ENCODE measurements around the gene TMX4. TPM values are rescaled to one million over a fixed set of nuclear protein-coding genes. Genes with fewer than 3 reads are reported as not detected.

Gene TMX4, protein sequence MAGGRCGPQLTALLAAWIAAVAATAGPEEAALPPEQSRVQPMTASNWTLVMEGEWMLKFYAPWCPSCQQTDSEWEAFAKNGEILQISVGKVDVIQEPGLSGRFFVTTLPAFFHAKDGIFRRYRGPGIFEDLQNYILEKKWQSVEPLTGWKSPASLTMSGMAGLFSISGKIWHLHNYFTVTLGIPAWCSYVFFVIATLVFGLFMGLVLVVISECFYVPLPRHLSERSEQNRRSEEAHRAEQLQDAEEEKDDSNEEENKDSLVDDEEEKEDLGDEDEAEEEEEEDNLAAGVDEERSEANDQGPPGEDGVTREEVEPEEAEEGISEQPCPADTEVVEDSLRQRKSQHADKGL
- 6.9 and 8.1 TPM in 2 replicates for total RNA-seq (2014; rRNA removed; shearing (Covaris generic); ENCODE audit: low replicate concordance)

DNA sequence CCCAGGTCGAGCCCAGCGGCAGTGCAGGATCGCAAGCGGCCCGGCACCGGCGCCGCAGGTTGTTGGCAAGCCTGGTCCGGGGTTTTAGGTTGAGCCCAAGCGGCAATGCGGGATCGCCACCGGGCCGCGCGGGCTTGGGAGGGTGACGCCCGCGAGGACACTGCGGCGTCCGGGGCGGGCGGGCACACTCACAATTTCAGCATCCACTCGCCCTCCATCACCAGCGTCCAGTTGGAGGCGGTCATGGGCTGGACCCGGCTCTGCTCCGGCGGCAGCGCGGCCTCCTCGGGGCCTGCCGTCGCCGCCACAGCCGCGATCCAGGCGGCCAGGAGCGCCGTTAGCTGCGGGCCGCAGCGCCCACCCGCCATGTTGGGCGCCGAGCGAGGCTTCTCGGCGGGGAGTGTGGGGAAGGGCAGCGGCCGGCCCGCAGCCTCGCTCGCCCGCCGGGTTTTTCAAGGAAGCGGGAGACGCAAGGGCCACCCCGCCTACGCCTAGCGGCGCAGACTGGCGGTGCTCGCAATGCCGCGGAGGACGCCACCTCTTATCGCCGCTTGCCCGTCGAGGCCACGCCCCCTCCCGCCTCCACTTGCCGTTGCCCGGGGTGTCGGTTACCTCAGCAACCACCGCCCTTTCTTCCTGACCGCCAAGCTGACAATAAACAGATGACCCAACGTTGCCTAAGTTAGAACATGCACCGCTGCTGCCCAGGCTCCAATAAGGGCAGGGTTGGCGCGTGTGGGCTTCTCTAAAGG is at the start of gene TMX4:
TMX4 (minus strand) TSS at position 516 of the 752 bp plus-strand sequence; CDS start at position 368, 148 bp downstream.
- Histone ChIP-seq H3K27me3 (no peaks in the 10 kb centered on the region), H3K9me3 (no peaks in the 10 kb centered on the region), H3K36me3 (no peaks in the 10 kb centered on the region), H3K4me3 (peak within 1 kb of the TSS; percentile 88)
- DNase-seq, result peak; percentile 100

DNA sequence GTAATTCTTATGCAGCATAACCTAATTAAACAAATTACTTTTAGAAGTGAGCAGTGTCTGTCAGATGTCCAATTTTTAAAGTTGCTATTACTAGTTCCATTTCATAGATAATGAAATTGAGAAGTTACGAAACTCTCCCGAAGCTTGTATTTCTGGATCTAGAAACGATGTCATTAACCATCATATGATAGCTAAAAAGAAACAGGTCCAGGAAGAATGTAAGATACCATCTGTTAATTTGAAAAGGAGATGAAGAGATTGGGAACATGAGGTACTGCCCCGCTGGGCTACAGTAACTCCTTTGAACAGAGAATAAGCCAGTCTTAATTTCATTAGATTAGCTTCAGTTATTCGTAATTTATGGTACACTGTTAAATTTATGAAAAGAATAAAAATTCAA is 47.5 kb upstream of the TMX4 start:
- no peak overlapping the region for H3K4me3 ChIP-seq
- DNase-seq, result no peak
- no peaks in the 10 kb centered on the region for H3K9me3 ChIP-seq
- H3K27me3 ChIP-seq, result peaks cover 11% of the 10 kb centered on the region
- H3K36me3 ChIP-seq, result no peaks in the 10 kb centered on the region

DNA sequence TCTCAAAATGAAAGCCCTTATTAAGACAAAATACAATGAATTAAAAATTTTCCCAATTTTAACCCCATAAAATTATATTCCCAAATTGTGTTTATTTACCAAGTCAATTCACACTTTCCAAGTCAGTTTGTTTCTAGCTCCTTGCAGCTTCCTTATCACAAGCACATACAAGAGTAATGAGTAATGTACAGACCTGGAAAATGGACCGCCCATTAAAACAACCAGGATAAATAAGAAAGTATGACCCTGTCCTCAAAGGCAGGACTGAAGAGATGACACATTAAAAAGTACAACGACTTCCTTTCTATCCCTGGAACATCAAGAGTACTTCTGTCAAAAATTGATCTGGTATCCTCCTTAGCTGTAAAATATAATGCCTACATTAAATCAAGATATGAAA is 47.1 kb upstream of the TMX4 start:
- no peak for DNase-seq
- Histone ChIP-seq H3K4me3 (no peak overlapping the region), H3K27me3 (peaks cover 11% of the 10 kb centered on the region), H3K36me3 (no peaks in the 10 kb centered on the region), H3K9me3 (no peaks in the 10 kb centered on the region)

DNA sequence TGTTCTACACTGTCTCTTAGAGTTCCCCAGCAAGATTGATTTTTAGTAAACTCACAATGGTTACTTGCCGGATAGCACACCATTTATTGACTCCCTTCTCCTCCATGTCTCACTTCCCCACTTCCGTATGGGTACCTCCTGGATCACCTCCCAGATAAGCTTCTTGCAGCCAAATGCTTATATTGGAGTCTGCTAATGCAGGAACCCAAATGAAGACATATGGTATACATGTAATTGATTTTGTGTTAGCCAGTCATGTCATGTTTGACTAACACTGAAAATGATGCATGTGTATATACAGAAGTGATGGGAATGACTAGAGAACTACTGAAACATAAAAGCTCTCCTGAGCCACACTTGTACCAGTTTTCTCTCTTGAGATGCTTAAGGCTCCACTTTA is 46.1 kb upstream of the TMX4 start:
- Histone ChIP-seq H3K4me3 (no peak overlapping the region), H3K27me3 (peaks cover 11% of the 10 kb centered on the region), H3K9me3 (no peaks in the 10 kb centered on the region), H3K36me3 (no peaks in the 10 kb centered on the region)
- DNase-seq, result no peak

DNA sequence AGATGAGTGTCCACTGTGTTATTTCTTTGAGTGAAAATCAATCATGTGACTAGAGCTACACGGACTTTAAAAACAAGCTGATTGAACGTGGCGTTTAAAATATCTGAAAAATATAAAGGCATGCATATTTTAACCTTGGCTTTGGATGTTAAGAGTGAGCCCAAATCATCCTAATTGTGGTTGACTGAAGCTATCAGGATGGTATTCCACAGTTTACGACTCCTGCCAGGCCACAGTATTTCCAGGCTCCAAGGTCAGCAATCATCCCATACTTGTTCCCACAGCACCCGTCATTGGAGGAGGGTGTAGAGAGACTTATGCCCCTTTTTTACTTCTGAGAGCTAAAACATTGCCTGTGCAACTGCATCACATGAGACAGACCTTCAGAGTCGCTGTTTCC is 43.2 kb upstream of the TMX4 start:
- Histone ChIP-seq H3K27me3 (peaks cover 2% of the 10 kb centered on the region; the same call in 1 of the 2 replicates), H3K9me3 (no peaks in the 10 kb centered on the region), H3K36me3 (no peaks in the 10 kb centered on the region), H3K4me3 (no peak overlapping the region)
- DNase-seq, result no peak

DNA sequence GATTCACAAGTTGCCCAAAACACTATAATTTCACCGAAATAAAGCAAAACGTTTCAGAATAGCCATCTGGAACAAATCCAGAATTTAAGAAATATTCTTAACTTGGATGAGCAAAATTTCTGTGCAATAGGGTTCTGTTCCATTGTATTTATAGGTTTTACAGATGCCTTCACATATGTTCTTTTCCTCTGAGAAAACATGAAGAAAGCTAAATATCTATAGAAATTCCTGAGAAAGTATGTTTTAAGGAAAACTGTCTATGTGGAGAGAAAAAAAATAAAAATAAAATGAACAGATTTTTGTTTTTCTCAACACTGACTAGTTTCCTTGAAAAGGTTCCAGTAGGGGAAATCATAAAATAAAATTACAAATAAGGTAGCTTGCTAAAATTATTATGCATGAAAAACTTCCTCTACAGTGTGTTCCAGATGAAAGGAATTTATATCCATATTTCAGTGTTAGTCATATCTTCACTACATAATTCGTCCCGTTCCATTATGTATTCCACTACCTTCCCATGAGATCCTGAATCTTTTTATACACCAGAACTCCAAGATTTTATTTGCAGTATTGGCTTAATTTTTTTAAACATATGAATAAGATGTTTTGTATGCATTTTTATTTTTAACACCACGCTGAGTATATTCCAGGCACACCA is 42.4 kb upstream of the TMX4 start:
- Histone ChIP-seq H3K4me3 (no peak overlapping the region), H3K27me3 (no peaks in the 10 kb centered on the region), H3K9me3 (no peaks in the 10 kb centered on the region), H3K36me3 (no peaks in the 10 kb centered on the region)
- DNase-seq, result no peak

DNA sequence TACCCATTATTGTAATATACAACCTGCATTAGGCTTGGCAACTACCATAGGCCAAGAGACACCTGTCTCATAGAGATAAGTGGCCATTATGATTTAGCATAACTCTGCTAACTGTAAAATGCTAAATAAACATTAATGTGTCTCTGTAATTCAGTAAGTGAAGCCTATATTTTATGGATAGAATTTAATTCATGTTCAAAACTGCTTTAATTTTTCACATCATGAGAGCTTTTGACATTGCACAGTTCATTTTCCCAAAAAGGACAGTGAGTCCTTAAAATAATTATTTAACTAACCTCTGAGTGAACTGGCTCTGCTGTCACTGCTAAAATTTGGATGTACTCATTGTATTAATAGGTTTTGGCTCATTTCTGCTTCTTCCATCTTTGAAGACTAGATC is 41.4 kb upstream of the TMX4 start:
- Histone ChIP-seq H3K9me3 (no peaks in the 10 kb centered on the region), H3K4me3 (no peak overlapping the region), H3K27me3 (no peaks in the 10 kb centered on the region), H3K36me3 (no peaks in the 10 kb centered on the region)
- no peak for DNase-seq

DNA sequence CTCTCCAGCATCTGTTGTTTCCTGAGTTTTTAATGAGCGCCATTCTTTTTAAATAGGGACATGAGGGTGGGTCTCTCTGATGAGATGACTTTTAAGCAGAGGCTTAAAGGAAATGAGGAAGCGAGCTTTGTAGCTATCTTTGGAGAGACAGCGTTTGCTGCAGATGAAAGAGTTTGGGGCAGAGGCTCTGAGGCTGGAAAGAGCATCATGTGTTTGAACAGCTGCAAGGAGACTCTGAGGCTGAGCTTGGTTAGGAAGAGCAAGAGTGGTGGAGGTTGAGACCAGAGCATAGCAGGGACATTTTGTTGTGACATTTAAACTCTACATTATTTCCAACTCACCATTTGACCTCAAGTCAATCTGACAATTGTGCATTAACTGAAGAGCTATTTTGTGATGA is 38.3 kb upstream of the TMX4 start:
- Histone ChIP-seq H3K4me3 (no peak overlapping the region), H3K36me3 (no peaks in the 10 kb centered on the region), H3K9me3 (no peaks in the 10 kb centered on the region), H3K27me3 (no peaks in the 10 kb centered on the region)
- DNase-seq, result no peak

DNA sequence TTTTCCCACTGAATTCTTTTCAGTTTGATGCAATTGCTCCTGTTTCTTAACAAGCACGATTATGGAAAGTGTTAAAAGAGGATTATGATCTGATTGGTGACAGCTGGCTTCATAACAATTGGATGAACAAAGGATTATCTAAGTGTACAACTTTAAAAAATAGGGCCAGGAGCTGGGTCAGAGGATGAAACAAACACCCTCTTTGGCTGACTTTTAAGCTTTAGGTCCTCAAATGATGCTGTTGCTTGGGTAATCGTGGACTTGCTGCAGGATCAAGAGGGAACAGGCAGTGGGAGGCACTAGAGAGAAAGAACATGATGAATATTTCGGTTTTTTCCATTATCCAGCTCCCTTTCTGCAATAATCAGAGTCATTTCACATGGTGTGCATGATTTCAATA is 35.5 kb upstream of the TMX4 start:
- no peak for DNase-seq
- no peaks in the 10 kb centered on the region for H3K27me3 ChIP-seq

DNA sequence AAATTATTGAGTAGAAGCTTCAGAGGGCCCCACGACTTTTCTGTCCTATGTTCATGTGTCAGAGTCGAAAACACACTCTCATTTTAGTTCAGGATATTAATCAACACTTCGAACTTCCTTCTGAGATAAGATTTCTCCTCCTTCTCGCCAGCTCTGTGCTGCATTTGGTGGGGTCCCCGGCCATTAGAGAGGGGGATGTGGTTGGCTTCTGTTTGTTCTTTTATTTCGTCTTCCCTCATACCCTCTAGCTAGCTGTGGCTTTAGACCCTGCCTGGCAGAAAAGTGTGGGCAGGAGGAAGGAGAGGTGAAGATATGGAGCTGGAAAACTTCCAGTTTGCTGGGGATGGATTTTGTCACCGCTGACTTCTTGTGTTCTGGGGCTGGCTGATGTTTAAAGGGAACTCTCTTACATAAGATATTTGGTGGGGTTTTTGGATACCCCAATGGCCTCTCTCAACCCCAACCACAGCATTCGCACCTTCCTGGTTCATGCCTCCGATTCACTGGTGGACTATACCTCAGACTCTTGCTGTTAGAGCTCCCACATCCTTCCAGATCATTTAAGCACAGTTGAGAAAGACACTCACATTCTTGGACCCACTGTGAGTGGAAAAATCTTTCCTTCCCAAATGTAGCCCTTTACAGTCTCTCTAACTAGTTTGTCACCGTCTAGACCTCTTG is 30.7 kb upstream of the TMX4 start:
- no peaks in the 10 kb centered on the region for H3K36me3 ChIP-seq
- DNase-seq, result no peak

More for the DNA sequence above, 35.5 kb upstream of the TMX4 start:
- no peaks in the 10 kb centered on the region for H3K9me3 ChIP-seq
- no peaks in the 10 kb centered on the region for H3K36me3 ChIP-seq
- H3K4me3 ChIP-seq, result no peak overlapping the region

DNA sequence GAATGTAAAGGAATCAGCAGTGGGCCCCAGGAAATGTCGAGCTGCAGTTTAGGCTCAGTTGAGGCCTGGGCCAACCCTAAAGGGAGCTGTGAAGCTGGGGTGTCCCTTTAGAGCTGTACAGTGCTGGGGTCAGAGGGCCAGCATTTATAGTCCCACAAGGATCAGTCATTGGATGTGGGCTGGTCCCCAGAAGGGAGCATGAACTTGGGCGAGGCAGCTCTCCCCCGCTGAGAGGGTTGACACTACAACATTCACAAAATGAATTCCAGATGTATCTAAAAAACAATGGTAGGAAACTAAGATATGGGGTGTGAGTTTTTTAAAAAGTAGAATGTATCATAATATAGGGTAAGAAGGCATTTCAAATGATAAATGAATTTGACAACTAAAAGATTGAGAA is 29.7 kb upstream of the TMX4 start:
- no peak for DNase-seq
- H3K27me3 ChIP-seq, result no peaks in the 10 kb centered on the region; the same call in 1 of the 2 replicates
- H3K36me3 ChIP-seq, result no peaks in the 10 kb centered on the region
- no peaks in the 10 kb centered on the region for H3K9me3 ChIP-seq
- no peak overlapping the region for H3K4me3 ChIP-seq

More for the DNA sequence above, 30.7 kb upstream of the TMX4 start:
- H3K27me3 ChIP-seq, result no peaks in the 10 kb centered on the region
- no peaks in the 10 kb centered on the region for H3K9me3 ChIP-seq
- H3K4me3 ChIP-seq, result no peak overlapping the region

DNA sequence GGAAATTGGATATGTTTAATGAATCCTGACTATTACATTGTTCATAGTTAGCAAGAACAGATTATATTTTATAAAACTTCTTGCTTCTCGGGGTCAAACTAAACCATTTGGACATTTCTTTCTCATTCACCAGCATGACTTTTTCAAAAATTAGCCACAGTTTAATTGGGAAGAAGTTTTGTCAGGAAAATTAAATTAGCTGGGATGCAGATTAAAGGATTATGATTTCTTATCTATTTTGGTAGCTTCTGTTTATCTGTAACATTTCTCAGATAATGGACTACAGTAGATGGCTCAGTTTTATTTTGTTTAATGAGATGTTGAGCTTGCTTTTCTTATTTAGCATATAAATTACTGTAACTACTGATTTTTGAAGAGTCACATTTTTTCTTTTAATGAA is 26.4 kb upstream of the TMX4 start:
- Histone ChIP-seq H3K27me3 (peaks cover 7% of the 10 kb centered on the region; the same call in 1 of the 2 replicates), H3K4me3 (no peak overlapping the region), H3K36me3 (no peaks in the 10 kb centered on the region), H3K9me3 (no peaks in the 10 kb centered on the region)
- no peak for DNase-seq

DNA sequence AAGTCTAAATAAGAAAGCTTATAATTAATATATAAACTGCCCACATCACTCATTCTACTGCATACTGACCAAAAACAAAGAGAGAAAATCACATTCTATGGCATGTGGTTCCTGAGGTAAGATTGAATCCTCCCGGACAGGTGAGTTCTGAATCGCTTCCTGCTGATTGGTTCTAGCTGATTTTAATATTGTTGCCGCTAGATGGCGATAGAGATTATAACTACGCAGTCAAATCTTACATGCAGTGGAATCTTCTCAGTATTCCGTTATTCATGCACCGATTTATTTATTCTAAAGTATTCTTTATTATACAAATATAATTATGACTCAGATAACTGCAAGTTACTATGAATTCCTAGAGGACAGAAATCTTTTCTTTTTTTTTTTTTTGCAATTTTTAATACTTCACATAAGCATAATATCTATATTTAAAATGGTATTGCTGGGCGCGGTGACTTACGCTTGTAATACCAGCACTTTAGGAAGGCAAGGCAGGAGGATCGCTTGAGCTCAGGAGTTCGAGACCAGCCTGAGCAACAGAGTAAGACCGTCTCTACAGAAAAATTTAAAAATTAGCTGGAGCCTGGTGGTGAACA is 24.2 kb upstream of the TMX4 start:
- Histone ChIP-seq H3K27me3 (peaks cover 7% of the 10 kb centered on the region; the same call in 1 of the 2 replicates), H3K36me3 (no peaks in the 10 kb centered on the region), H3K4me3 (no peak overlapping the region), H3K9me3 (no peaks in the 10 kb centered on the region)
- no peak for DNase-seq

DNA sequence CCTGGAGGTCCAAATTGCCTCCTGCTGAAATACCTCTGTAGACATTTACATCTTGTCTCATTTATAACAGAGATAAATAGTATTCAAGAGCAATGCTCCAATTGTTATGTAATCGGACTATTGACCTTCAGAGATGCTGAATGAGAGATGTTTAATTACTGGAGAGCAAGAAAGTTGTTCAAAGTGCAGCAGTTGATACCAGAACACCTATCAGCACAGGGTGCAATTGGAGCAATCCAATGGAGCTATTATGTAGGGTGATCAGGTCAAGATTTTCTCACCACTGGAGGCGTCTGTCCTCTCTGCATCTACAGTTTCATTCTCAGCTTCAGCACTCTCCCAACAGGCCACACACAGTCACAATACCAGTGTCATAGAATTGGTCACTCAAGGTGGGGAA is 19.5 kb upstream of the TMX4 start:
- no peak for DNase-seq
- H3K9me3 ChIP-seq, result no peaks in the 10 kb centered on the region
- H3K27me3 ChIP-seq, result peaks cover 7% of the 10 kb centered on the region; the same call in 1 of the 2 replicates
- H3K4me3 ChIP-seq, result no peak overlapping the region
- H3K36me3 ChIP-seq, result no peaks in the 10 kb centered on the region

DNA sequence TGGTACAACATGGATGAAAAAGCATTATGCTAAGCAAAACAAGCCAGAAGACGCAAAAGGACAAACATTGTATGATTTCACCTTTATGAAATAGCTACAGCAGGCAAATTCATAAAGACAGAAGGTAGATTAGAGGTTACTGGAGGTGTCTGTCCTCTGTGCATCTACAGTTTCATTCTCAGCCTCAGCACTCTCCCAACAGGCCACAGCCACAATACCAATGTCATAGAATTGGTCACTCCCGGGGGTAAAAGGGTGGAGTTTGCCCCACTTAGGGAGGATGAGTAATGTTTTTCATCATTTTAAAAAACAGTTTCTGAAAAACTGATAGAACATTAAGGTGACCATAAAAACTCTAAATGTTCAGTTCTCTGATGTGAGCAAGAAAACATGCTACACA is 17.2 kb upstream of the TMX4 start:
- DNase-seq, result no peak
- Histone ChIP-seq H3K4me3 (no peak overlapping the region), H3K9me3 (no peaks in the 10 kb centered on the region), H3K36me3 (no peaks in the 10 kb centered on the region), H3K27me3 (peaks cover 3% of the 10 kb centered on the region; the same call in 1 of the 2 replicates)

DNA sequence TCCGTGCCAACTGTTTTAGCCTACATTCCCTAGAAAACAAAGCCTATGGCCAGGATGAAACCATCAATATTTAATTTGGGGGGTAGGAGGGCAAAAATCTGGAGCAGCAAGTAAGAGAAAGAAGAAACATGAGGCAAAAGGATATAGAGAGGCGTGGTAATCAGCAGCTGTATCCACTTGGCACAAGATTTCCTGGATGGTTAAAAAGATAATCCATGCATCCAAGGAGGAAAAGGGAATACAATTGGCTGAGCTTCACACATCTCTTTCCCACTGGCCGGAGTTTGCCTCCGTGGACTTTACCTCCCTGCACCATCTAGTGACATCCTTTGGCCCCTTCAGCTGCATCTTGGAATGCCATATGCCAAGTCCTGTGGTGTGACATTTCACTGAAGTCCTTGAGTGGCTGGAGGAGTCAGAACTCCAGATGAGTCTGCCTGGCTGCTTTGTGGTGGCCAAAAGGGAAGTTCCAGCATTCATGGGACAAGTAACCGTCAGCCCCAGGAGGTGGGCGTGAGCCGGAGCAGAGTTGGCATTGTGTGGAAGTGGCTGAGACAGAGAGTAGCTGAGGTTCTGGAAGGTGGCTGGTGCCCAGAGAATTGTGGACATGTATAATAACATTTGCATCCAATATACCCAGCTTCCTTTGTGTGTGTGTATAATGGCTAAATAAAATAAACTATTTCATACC is 13.7 kb upstream of the TMX4 start:
- Histone ChIP-seq H3K4me3 (no peak overlapping the region), H3K9me3 (no peaks in the 10 kb centered on the region), H3K27me3 (no peaks in the 10 kb centered on the region), H3K36me3 (no peaks in the 10 kb centered on the region)
- DNase-seq, result no peak
